WTC11 (cell line): ENCODE measurements around the gene TGFBI.

Experiments
- ESRRA ChIP-seq: sonication (generic); formaldehyde crosslinking; IDR thresholded peaks from 2 replicates; pipeline ENCODE4 v1.8.1; 2022; ENCODE audit warnings: mild to moderate bottlenecking, missing genetic modification reagents, borderline replicate concordance
- RORB ChIP-seq: fragments of 250-450 bp; sonication (Bioruptor Pico); IDR thresholded peaks from 2 replicates; pipeline ENCODE4 v1.9.0; 2021; ENCODE audit warnings: mild to moderate bottlenecking
- TCF7 ChIP-seq: sonication (generic); formaldehyde crosslinking; IDR thresholded peaks from 2 replicates; pipeline ENCODE4 v1.8.0; 2022; ENCODE audit warnings: mild to moderate bottlenecking, low read depth, missing genetic modification reagents, moderate library complexity
- ZNF396 ChIP-seq: fragments of 250-450 bp; sonication (Bioruptor Pico); IDR thresholded peaks from 2 replicates; pipeline ENCODE4 v1.8.0; 2021; ENCODE audit warnings: mild to moderate bottlenecking, moderate library complexity, borderline replicate concordance
- TF ChIP-seq, protein P1 (sequence below): fragments of 200-600 bp; IDR thresholded peaks from 2 replicates; pipeline ENCODE4 v1.8.0; 2022; ENCODE audit warnings: antibody characterized with exemption
- TF ChIP-seq, protein P2 (sequence below): sonication (generic); formaldehyde crosslinking; IDR thresholded peaks from 2 replicates; pipeline ENCODE4 v1.8.0; 2022; ENCODE audit warnings: mild to moderate bottlenecking, missing genetic modification reagents
- TF ChIP-seq, protein P3 (sequence below): sonication (generic); formaldehyde crosslinking; IDR thresholded peaks from 2 replicates; pipeline ENCODE4 v1.8.0; 2022; ENCODE audit warnings: mild to moderate bottlenecking, missing genetic modification reagents
- TF ChIP-seq, protein P4 (sequence below): sonication (generic); formaldehyde crosslinking; IDR thresholded peaks from 2 replicates; pipeline ENCODE4 v1.8.1; 2022; ENCODE audit warnings: low read depth, mild to moderate bottlenecking, moderate library complexity, missing genetic modification reagents, borderline replicate concordance
- TF ChIP-seq, protein P5 (sequence below): sonication (generic); formaldehyde crosslinking; conservative IDR thresholded peaks from 2 replicates; pipeline ENCODE4 v1.8.1; 2022; ENCODE audit warnings: mild to moderate bottlenecking, missing genetic modification reagents
- TF ChIP-seq, protein P6 (sequence below): sonication (generic); formaldehyde crosslinking; IDR thresholded peaks from 2 replicates; pipeline ENCODE4 v1.8.1; 2023; ENCODE audit warnings: mild to moderate bottlenecking, missing genetic modification reagents, moderate library complexity
- TF ChIP-seq, protein P7 (sequence below): sonication (generic); formaldehyde crosslinking; IDR thresholded peaks from 2 replicates; pipeline ENCODE4 v1.8.0; 2022; ENCODE audit warnings: missing genetic modification reagents
- TF ChIP-seq, protein P8 (sequence below): sonication (generic); formaldehyde crosslinking; IDR thresholded peaks from 2 replicates; pipeline ENCODE4 v1.8.0; 2023; ENCODE audit warnings: missing genetic modification reagents
- TF ChIP-seq, protein P9 (sequence below): fragments of 250-450 bp; sonication (Bioruptor Pico); IDR thresholded peaks from 2 replicates; pipeline ENCODE4 v1.9.0; 2021; ENCODE audit warnings: moderate library complexity, mild to moderate bottlenecking, inconsistent platforms, borderline replicate concordance

DNA sequence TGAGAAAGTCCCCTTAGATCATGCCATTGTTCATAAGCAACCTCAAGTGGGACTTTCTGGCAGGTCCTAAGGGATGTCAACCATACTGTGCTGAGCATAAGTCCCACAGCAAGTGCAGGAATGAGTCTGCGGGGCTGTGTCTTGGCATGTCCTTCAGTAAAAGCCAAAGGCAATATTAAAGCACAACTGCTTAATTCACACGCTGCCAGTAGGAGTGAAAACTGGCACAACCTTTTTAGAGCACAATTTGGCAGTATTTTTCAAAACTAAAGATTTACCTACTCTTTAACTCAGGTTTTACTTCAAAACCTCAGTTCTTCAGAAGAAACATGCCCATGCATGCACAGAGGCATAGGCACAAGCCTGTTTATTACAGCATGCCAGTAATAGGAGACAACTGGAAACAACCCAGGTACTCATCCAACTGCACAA is 79.4 kb downstream of the TGFBI start:
- TF ChIP-seq, protein P1, sequence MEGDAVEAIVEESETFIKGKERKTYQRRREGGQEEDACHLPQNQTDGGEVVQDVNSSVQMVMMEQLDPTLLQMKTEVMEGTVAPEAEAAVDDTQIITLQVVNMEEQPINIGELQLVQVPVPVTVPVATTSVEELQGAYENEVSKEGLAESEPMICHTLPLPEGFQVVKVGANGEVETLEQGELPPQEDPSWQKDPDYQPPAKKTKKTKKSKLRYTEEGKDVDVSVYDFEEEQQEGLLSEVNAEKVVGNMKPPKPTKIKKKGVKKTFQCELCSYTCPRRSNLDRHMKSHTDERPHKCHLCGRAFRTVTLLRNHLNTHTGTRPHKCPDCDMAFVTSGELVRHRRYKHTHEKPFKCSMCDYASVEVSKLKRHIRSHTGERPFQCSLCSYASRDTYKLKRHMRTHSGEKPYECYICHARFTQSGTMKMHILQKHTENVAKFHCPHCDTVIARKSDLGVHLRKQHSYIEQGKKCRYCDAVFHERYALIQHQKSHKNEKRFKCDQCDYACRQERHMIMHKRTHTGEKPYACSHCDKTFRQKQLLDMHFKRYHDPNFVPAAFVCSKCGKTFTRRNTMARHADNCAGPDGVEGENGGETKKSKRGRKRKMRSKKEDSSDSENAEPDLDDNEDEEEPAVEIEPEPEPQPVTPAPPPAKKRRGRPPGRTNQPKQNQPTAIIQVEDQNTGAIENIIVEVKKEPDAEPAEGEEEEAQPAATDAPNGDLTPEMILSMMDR: no peak
- TF ChIP-seq, protein P2, sequence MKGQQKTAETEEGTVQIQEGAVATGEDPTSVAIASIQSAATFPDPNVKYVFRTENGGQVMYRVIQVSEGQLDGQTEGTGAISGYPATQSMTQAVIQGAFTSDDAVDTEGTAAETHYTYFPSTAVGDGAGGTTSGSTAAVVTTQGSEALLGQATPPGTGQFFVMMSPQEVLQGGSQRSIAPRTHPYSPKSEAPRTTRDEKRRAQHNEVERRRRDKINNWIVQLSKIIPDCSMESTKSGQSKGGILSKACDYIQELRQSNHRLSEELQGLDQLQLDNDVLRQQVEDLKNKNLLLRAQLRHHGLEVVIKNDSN: no peak
- TF ChIP-seq ESRRA (CRISPR knock-in tag) (no peak), ZNF396 (CRISPR knock-in tag) (no peak), TCF7 (CRISPR knock-in tag) (no peak), RORB (no peak)
- TF ChIP-seq, protein P3, sequence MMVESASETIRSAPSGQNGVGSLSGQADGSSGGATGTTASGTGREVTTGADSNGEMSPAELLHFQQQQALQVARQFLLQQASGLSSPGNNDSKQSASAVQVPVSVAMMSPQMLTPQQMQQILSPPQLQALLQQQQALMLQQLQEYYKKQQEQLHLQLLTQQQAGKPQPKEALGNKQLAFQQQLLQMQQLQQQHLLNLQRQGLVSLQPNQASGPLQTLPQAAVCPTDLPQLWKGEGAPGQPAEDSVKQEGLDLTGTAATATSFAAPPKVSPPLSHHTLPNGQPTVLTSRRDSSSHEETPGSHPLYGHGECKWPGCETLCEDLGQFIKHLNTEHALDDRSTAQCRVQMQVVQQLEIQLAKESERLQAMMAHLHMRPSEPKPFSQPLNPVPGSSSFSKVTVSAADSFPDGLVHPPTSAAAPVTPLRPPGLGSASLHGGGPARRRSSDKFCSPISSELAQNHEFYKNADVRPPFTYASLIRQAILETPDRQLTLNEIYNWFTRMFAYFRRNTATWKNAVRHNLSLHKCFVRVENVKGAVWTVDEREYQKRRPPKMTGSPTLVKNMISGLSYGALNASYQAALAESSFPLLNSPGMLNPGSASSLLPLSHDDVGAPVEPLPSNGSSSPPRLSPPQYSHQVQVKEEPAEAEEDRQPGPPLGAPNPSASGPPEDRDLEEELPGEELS (CRISPR knock-in tag): no peak
- TF ChIP-seq, protein P4, sequence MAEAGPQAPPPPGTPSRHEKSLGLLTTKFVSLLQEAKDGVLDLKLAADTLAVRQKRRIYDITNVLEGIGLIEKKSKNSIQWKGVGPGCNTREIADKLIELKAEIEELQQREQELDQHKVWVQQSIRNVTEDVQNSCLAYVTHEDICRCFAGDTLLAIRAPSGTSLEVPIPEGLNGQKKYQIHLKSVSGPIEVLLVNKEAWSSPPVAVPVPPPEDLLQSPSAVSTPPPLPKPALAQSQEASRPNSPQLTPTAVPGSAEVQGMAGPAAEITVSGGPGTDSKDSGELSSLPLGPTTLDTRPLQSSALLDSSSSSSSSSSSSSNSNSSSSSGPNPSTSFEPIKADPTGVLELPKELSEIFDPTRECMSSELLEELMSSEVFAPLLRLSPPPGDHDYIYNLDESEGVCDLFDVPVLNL (CRISPR knock-in tag): no peak
- TF ChIP-seq, protein P5, sequence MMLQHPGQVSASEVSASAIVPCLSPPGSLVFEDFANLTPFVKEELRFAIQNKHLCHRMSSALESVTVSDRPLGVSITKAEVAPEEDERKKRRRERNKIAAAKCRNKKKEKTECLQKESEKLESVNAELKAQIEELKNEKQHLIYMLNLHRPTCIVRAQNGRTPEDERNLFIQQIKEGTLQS: no peak
- TF ChIP-seq, protein P6, sequence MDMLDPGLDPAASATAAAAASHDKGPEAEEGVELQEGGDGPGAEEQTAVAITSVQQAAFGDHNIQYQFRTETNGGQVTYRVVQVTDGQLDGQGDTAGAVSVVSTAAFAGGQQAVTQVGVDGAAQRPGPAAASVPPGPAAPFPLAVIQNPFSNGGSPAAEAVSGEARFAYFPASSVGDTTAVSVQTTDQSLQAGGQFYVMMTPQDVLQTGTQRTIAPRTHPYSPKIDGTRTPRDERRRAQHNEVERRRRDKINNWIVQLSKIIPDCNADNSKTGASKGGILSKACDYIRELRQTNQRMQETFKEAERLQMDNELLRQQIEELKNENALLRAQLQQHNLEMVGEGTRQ (CRISPR knock-in tag): no peak
- TF ChIP-seq, protein P7, sequence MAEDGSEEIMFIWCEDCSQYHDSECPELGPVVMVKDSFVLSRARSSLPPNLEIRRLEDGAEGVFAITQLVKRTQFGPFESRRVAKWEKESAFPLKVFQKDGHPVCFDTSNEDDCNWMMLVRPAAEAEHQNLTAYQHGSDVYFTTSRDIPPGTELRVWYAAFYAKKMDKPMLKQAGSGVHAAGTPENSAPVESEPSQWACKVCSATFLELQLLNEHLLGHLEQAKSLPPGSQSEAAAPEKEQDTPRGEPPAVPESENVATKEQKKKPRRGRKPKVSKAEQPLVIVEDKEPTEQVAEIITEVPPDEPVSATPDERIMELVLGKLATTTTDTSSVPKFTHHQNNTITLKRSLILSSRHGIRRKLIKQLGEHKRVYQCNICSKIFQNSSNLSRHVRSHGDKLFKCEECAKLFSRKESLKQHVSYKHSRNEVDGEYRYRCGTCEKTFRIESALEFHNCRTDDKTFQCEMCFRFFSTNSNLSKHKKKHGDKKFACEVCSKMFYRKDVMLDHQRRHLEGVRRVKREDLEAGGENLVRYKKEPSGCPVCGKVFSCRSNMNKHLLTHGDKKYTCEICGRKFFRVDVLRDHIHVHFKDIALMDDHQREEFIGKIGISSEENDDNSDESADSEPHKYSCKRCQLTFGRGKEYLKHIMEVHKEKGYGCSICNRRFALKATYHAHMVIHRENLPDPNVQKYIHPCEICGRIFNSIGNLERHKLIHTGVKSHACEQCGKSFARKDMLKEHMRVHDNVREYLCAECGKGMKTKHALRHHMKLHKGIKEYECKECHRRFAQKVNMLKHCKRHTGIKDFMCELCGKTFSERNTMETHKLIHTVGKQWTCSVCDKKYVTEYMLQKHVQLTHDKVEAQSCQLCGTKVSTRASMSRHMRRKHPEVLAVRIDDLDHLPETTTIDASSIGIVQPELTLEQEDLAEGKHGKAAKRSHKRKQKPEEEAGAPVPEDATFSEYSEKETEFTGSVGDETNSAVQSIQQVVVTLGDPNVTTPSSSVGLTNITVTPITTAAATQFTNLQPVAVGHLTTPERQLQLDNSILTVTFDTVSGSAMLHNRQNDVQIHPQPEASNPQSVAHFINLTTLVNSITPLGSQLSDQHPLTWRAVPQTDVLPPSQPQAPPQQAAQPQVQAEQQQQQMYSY (CRISPR knock-in tag): no peak
- TF ChIP-seq, protein P8, sequence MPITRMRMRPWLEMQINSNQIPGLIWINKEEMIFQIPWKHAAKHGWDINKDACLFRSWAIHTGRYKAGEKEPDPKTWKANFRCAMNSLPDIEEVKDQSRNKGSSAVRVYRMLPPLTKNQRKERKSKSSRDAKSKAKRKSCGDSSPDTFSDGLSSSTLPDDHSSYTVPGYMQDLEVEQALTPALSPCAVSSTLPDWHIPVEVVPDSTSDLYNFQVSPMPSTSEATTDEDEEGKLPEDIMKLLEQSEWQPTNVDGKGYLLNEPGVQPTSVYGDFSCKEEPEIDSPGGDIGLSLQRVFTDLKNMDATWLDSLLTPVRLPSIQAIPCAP: no peak
- TF ChIP-seq, protein P9, sequence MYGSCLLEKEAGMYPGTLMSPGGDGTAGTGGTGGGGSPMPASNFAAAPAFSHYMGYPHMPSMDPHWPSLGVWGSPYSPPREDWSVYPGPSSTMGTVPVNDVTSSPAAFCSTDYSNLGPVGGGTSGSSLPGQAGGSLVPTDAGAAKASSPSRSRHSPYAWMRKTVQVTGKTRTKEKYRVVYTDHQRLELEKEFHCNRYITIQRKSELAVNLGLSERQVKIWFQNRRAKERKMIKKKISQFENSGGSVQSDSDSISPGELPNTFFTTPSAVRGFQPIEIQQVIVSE (CRISPR knock-in tag): no peak
